A673 (cell line): ENCODE results near the gene CAPN8. TPM values are rescaled to one million over a fixed set of nuclear protein-coding genes. Genes with fewer than 3 reads are reported as not detected.
A peak's percentile ranks its signal among the peaks of the same experiment; 100 is the strongest.

ENCODE experiments used
- BruUV-seq: library from RNA; stranded (reverse); fragments of 400-500 nt; replicated peaks from 2 replicates; lab custom pipeline; 2021; lab: Mats Ljungman, UMichigan
- CTCF ChIA-PET: fragments of 300-600 bp; sonication (Branson Sonifier 250); formaldehyde crosslinking; loops from one replicate; lab custom pipeline; 2022; ENCODE audit warnings: antibody characterized with exemption; lab: Charles Lee
- POLR2A ChIA-PET: fragments of 300-600 bp; sonication (Branson Sonifier 250); formaldehyde crosslinking; loops from one replicate; lab custom pipeline; 2022; ENCODE audit warnings: antibody characterized with exemption; ENCODE audit not compliant: low non-redundant PET; lab: Charles Lee
- DNase-seq: peaks from one replicate; pipeline ENCODE4 v3.0.0-alpha.2; 2015; ENCODE audit warnings: low spot score
- H3K27ac ChIP-seq: fragments of 200-600 bp; sonication (generic); 2 replicates; pipeline ENCODE4 v1.5.1; 2016; ENCODE audit warnings: mixed run types, low read depth, mild to moderate bottlenecking, mixed read lengths, antibody characterized with exemption, low read length; ENCODE audit not compliant: poor library complexity, severe bottlenecking
- H3K27me3 ChIP-seq: fragments of 200-600 bp; sonication (generic); replicated peaks from 2 replicates; pipeline ENCODE4 v1.6.1; 2017; ENCODE audit warnings: mixed run types, low read depth, mild to moderate bottlenecking, mixed read lengths, antibody characterized with exemption, low read length; ENCODE audit not compliant: insufficient read depth, poor library complexity
- H3K36me3 ChIP-seq: fragments of 200-600 bp; sonication (generic); 2 replicates; pipeline ENCODE4 v1.6.1; 2016; ENCODE audit warnings: mixed run types, mild to moderate bottlenecking, mixed read lengths, antibody characterized with exemption, low read length; ENCODE audit not compliant: insufficient read depth, poor library complexity, severe bottlenecking
- H3K4me1 ChIP-seq: fragments of 200-600 bp; sonication (generic); 2 replicates; pipeline ENCODE4 v1.6.1; 2017; ENCODE audit warnings: mixed run types, mild to moderate bottlenecking, mixed read lengths, antibody characterized with exemption, low read length; ENCODE audit not compliant: insufficient read depth, poor library complexity, severe bottlenecking
- H3K4me3 ChIP-seq: fragments of 200-600 bp; sonication (generic); 2 replicates; pipeline ENCODE4 v1.5.1; 2016; ENCODE audit warnings: low read depth, mixed run types, mild to moderate bottlenecking, mixed read lengths, low read length; ENCODE audit not compliant: poor library complexity, severe bottlenecking
- H3K9me3 ChIP-seq: fragments of 200-600 bp; sonication (generic); 2 replicates; pipeline ENCODE4 v1.6.1; 2016; ENCODE audit warnings: mixed run types, low read depth, mild to moderate bottlenecking, mixed read lengths, antibody characterized with exemption, low read length; ENCODE audit not compliant: poor library complexity, severe bottlenecking
- EZH2 ChIP-seq: fragments of 200-600 bp; sonication (generic); IDR thresholded peaks from 2 replicates; pipeline ENCODE4 v1.6.1; 2017; ENCODE audit warnings: borderline replicate concordance, low read depth, mild to moderate bottlenecking, mixed read lengths, antibody characterized with exemption, low read length; ENCODE audit not compliant: poor library complexity, severe bottlenecking
- intact Hi-C: fragments of 100-400 bp; cut with micrococcal nuclease; formaldehyde crosslinking; loops from one replicate; pipeline ENCODE4 v1.10.0; 2022; ENCODE audit not compliant: unreplicated experiment
- total RNA-seq: library from RNA; stranded (reverse); gene quantifications from 2 replicates; pipeline ENCODE4 v1.2.3, GENCODE V29; 2021
- TF ChIP-seq, protein P1 (sequence below): fragments of 300-800, 200-600 bp; sonication (generic); conservative IDR thresholded peaks from 2 replicates; pipeline ENCODE4 v1.5.1; 2017; ENCODE audit warnings: low read depth, mild to moderate bottlenecking, antibody characterized with exemption, low read length, moderate library complexity, mixed read lengths

CAPN8 gene
- total RNA-seq, 1 experiment from 2014 or later: not detected

DNA sequence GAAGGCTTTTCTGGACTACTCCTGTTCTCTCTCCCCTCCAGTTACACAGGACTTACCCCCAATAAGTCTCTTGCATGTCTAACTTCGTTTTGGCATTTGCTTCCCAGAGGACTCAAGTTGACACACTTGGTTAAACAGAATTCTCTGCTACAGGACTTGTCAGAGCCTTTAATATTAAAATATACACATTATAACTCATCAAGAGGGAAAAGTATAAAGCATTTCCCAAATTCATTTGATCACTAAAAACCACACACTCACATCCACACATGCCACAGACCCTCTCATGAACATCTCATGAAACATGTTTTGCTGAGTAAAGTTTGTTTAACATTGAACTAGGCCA is 38.1 kb upstream of the CAPN8 start:
- ChIA-PET POLR2A (no interaction called here), CTCF (no interaction called here)
- no peak for DNase-seq
- H3K9me3 ChIP-seq: no peaks in the 10 kb centered on the region
- no TSS peak for BruUV-seq
- intact Hi-C loops: no loop called here
- H3K27me3 ChIP-seq: no peaks in the 10 kb centered on the region
- no peaks in the 10 kb centered on the region for H3K36me3 ChIP-seq
- H3K4me3 ChIP-seq: no peak overlapping the region
- H3K27ac ChIP-seq: no peak overlapping the region
- H3K4me1 ChIP-seq: peaks cover 43% of the 10 kb centered on the region
- no peak for TF ChIP-seq EZH2
- TF ChIP-seq, protein P1, sequence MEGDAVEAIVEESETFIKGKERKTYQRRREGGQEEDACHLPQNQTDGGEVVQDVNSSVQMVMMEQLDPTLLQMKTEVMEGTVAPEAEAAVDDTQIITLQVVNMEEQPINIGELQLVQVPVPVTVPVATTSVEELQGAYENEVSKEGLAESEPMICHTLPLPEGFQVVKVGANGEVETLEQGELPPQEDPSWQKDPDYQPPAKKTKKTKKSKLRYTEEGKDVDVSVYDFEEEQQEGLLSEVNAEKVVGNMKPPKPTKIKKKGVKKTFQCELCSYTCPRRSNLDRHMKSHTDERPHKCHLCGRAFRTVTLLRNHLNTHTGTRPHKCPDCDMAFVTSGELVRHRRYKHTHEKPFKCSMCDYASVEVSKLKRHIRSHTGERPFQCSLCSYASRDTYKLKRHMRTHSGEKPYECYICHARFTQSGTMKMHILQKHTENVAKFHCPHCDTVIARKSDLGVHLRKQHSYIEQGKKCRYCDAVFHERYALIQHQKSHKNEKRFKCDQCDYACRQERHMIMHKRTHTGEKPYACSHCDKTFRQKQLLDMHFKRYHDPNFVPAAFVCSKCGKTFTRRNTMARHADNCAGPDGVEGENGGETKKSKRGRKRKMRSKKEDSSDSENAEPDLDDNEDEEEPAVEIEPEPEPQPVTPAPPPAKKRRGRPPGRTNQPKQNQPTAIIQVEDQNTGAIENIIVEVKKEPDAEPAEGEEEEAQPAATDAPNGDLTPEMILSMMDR: no peak

DNA sequence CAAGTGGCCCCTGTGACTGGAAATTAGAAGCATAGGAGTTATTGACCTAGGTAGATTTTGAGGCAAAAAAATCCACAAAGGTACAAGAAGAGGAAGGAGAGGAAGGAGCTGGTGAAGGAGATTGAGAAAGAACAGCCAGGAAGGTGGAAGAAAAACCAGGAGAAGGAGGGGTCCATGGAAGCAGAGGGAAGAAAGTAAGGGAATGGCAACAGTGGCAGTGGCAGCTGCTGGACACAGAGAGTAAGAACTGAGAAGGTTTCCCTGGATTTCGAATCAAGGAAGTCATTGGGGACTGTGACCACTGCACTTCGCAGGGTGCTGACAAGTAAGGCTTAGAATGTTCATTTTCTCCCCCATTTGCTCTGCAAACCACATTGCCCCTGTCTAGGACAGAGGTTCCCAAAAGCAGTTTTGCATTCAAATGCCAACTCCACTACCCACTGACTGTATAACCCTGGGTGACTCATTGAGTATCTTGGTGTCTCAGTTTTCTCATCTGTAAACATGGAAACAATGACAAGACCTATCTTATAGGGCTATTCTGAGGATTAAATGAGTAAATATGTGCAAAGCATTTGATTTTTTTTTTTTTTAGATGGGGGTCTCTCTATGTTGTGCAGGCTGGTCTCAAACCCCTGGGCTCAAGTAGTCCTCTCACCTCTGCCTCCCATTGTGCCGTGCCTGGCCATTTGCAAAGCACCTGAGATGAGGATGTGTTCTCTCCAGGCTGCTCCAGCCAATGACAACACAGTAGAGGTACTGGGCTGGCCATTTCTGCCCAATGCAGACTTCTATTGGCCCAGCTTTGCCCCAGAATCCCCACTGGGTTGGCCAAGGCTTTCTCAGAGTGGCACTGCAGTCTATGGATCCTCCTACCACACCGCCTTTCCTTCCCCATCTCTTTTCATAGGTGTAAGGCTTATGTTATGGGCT is 37.5 kb upstream of the CAPN8 start:
- Histone ChIP-seq H3K9me3 (no peaks in the 10 kb centered on the region), H3K27me3 (no peaks in the 10 kb centered on the region), H3K4me1 (peaks cover 43% of the 10 kb centered on the region), H3K36me3 (no peaks in the 10 kb centered on the region), H3K27ac (no peak overlapping the region), H3K4me3 (no peak overlapping the region)
- no TSS peak for BruUV-seq
- TF ChIP-seq, protein P1: no peak
- no peak for TF ChIP-seq EZH2
- DNase-seq: no peak
- CTCF ChIA-PET: no interaction called here
- POLR2A ChIA-PET: no interaction called here
- intact Hi-C loops: no loop called here

DNA sequence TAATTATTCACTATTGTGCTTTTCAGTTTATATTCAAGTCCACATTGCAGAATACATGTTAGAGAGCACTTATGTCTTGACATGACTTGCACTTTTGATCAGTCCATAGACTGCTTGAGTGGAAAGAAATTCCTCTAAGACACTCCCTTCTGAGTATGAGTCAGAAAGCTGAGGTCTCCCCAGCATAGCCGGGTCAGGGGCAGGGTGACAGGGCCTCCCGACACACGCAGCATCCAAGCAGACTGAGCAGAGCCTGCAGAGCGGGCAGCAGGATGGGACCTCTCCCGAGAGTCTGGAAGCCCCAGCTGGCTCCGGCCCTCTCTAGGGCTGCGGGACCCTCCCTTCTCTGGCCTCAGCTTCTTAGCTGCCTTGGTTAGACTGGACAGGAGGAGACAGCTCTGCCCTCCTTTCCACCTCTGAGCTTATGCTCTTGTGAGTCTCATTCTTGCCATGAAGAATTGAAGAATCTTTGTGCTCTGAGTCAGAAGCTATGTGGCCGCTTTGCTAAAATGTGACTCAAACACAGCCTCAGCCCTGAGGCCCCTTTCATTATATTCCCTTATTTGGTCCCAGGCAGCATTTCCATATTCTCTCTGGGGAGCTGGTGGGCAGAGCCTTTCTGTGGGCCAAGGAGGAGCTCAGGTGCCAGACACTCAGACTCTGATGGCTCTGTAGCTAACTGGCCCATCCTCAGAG is 35.6 kb upstream of the CAPN8 start:
- peak; percentile 76 for DNase-seq

More for the DNA sequence above, 35.6 kb upstream of the CAPN8 start:
- ChIA-PET CTCF (interaction anchor here (0.6 to 1.1 kb wide), 2 partner anchors 48 to 195 kb away, joined by 4 to 5 read pairs; no protein-coding TSS in a partner anchor), POLR2A (no interaction called here)
- Histone ChIP-seq H3K27ac (peak overlapping the region; percentile 70), H3K9me3 (no peaks in the 10 kb centered on the region), H3K27me3 (no peaks in the 10 kb centered on the region), H3K36me3 (no peaks in the 10 kb centered on the region), H3K4me1 (peaks cover 26% of the 10 kb centered on the region), H3K4me3 (no peak overlapping the region)
- TF ChIP-seq, protein P1: no peak
- TF ChIP-seq EZH2: no peak
- BruUV-seq: no TSS peak
- intact Hi-C loops: no loop called here
